Lower lobe of right lung (tissue), 2 donors: ENCODE measurements around the gene SRD5A2. TPM values are rescaled to one million over a fixed set of nuclear protein-coding genes. Genes with fewer than 3 reads are reported as not detected.

Experiments used
- ATAC-seq, 2 donors: fragments of 200-7000 bp; cut with Tn5 transposase; one replicate each; pipeline ENCODE4 v1.9.1; 2020 to 2022; ENCODE audit warnings: mild to moderate bottlenecking in 2 of 2, moderate library complexity in 2 of 2
- DNase-seq: peaks from one replicate; pipeline ENCODE4 v3.0.0-alpha.2; 2020
- H3K27ac ChIP-seq: fragments of 200-600 bp; one replicate; pipeline ENCODE4 v1.8.0; 2022
- H3K27me3 ChIP-seq: fragments of 200-600 bp; one replicate; pipeline ENCODE4 v1.8.0; 2022; ENCODE audit warnings: low read depth
- H3K36me3 ChIP-seq: fragments of 200-600 bp; one replicate; pipeline ENCODE4 v1.8.0; 2022; ENCODE audit warnings: mild to moderate bottlenecking
- H3K4me1 ChIP-seq: fragments of 200-600 bp; one replicate; pipeline ENCODE4 v1.8.0; 2022
- H3K4me3 ChIP-seq: fragments of 200-600 bp; one replicate; pipeline ENCODE4 v1.8.0; 2022; ENCODE audit warnings: mild to moderate bottlenecking
- H3K9me3 ChIP-seq: fragments of 200-600 bp; one replicate; pipeline ENCODE4 v1.8.0; 2022
- CTCF ChIP-seq: fragments of 200-600 bp; IDR thresholded peaks from one replicate; pipeline ENCODE4 v1.8.0; 2022; ENCODE audit warnings: antibody characterized with exemption, mild to moderate bottlenecking
- intact Hi-C: fragments of 100-400 bp; cut with DNase I; formaldehyde crosslinking; loops from one replicate; pipeline ENCODE4 v1.11.0; 2022
- total RNA-seq: library from RNA; stranded (reverse); fragmentation: NEBNext Ultra II Directional; extraction: Animal tissue kit (Norgen Biotek cat#: 25700); gene quantifications from one replicate; pipeline ENCODE4 v1.2.1, GENCODE V29; 2021
- donor health status: DM: no; HTN: yes; CAD: no; lungs with severe emphysema.

SRD5A2 gene
- total RNA-seq, 1 donor from 2014 or later: 1.2 TPM

GRCh38 chr2:31533036-31533435 is 47.7 kb downstream of the SRD5A2 start:
- H3K36me3 ChIP-seq: no peaks in the 10 kb centered on the region
- no peak for TF ChIP-seq CTCF
- DNase-seq (no peak), ATAC-seq (no peak)
- no peaks in the 10 kb centered on the region for H3K4me1 ChIP-seq
- no peak overlapping the region for H3K27ac ChIP-seq
- H3K9me3 ChIP-seq: no peaks in the 10 kb centered on the region
- intact Hi-C loops: no loop called here
- no peak overlapping the region for H3K4me3 ChIP-seq
- peaks cover 5% of the 10 kb centered on the region for H3K27me3 ChIP-seq

GRCh38 chr2:31531101-31531500 is 49.6 kb downstream of the SRD5A2 start:
- Histone ChIP-seq H3K36me3 (no peaks in the 10 kb centered on the region), H3K4me1 (no peaks in the 10 kb centered on the region), H3K27me3 (peaks cover 5% of the 10 kb centered on the region), H3K27ac (no peak overlapping the region), H3K4me3 (no peak overlapping the region), H3K9me3 (no peaks in the 10 kb centered on the region)
- intact Hi-C loops: no loop called here
- DNase-seq: no peak
- no peak for ATAC-seq
- TF ChIP-seq CTCF: no peak

- Histone ChIP-seq H3K4me1 (no peaks in the 10 kb centered on the region), H3K4me3 (no peak overlapping the region), H3K9me3 (no peaks in the 10 kb centered on the region), H3K36me3 (no peaks in the 10 kb centered on the region), H3K27me3 (peaks cover 5% of the 10 kb centered on the region), H3K27ac (no peak overlapping the region)
- DNase-seq: no peak
- no peak for ATAC-seq
- TF ChIP-seq CTCF: no peak
- intact Hi-C loops: no loop called here
Measured at GRCh38 chr2:31529256-31529655, 51.5 kb downstream of the SRD5A2 start.

- peaks cover 5% of the 10 kb centered on the region for H3K27me3 ChIP-seq
- no peaks in the 10 kb centered on the region for H3K4me1 ChIP-seq
- ATAC-seq (no peak), DNase-seq (no peak)
- no peak for TF ChIP-seq CTCF
- no peaks in the 10 kb centered on the region for H3K36me3 ChIP-seq
- H3K4me3 ChIP-seq: no peak overlapping the region
- intact Hi-C loops: no loop called here
- H3K9me3 ChIP-seq: no peaks in the 10 kb centered on the region
- no peak overlapping the region for H3K27ac ChIP-seq
Measured at GRCh38 chr2:31528823-31529222, 51.9 kb downstream of the SRD5A2 start.

GRCh38 chr2:31526946-31527732 is 53.6 kb downstream of the SRD5A2 start:
- Histone ChIP-seq H3K36me3 (no peaks in the 10 kb centered on the region), H3K27me3 (peaks cover 5% of the 10 kb centered on the region), H3K4me1 (no peaks in the 10 kb centered on the region), H3K27ac (no peak overlapping the region), H3K4me3 (no peak overlapping the region), H3K9me3 (no peaks in the 10 kb centered on the region)
- intact Hi-C loops: no loop called here
- DNase-seq (no peak), ATAC-seq (no peak)
- TF ChIP-seq CTCF: no peak
